ENCODE data around the gene AMHR2.

The AMHR2 gene

DNA sequence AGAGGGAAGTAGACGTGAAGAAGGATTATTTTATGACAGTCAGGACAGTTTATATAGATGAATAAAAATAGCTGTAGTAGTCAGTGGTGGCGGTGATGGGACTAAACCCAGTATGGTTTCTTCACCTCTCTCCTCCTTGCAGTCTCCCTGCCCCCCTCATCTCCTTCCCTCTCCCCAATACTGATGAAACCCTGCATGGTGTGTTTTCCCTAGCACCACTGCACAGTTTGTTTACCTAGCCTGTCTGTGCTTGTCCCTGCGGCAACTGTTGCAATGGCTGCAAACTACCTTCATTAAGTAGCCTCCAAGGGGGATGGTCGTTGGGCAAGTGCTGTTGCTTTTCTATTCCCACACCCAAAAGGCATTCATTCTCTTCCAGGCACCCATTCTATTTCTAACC lies 43.0 kb downstream of the AMHR2 start:
- no peak overlapping the region for H3K4me3 ChIP-seq (ENCODE audit: low read depth, low read length)
- TF ChIP-seq, protein P1, sequence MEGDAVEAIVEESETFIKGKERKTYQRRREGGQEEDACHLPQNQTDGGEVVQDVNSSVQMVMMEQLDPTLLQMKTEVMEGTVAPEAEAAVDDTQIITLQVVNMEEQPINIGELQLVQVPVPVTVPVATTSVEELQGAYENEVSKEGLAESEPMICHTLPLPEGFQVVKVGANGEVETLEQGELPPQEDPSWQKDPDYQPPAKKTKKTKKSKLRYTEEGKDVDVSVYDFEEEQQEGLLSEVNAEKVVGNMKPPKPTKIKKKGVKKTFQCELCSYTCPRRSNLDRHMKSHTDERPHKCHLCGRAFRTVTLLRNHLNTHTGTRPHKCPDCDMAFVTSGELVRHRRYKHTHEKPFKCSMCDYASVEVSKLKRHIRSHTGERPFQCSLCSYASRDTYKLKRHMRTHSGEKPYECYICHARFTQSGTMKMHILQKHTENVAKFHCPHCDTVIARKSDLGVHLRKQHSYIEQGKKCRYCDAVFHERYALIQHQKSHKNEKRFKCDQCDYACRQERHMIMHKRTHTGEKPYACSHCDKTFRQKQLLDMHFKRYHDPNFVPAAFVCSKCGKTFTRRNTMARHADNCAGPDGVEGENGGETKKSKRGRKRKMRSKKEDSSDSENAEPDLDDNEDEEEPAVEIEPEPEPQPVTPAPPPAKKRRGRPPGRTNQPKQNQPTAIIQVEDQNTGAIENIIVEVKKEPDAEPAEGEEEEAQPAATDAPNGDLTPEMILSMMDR (IDR thresholded peaks at IDR 0.05; ENCODE audit: insufficient read depth, low read depth, low read length, missing control alignments): no peak
- DNase-seq (ENCODE audit: low read depth): no peak

DNA sequence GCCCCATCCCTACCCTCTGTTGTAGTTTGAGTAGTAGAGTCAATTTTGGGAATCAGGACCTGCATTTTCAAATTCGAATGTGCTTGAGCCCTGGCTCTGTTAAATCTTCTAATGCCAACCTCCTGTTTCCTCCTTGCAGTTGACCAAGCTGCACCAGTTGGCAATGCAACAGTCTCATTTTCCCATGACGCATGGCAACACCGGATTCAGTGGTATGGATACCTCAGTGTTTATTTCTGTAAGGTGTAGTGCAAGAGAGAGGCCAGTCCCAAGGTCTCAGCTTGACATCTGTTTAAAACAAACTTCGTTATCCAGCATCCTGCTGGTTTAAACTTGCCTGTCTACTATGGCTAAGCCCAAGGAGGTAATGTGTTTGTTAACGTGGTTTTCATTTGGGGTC lies 43.4 kb downstream of the AMHR2 start:
- no peak for DNase-seq (ENCODE audit: low read depth)
- H3K4me3 ChIP-seq (ENCODE audit: low read depth, low read length): no peak overlapping the region
- TF ChIP-seq, protein P1 (IDR thresholded peaks at IDR 0.05; ENCODE audit: insufficient read depth, low read depth, low read length, missing control alignments): no peak

DNA sequence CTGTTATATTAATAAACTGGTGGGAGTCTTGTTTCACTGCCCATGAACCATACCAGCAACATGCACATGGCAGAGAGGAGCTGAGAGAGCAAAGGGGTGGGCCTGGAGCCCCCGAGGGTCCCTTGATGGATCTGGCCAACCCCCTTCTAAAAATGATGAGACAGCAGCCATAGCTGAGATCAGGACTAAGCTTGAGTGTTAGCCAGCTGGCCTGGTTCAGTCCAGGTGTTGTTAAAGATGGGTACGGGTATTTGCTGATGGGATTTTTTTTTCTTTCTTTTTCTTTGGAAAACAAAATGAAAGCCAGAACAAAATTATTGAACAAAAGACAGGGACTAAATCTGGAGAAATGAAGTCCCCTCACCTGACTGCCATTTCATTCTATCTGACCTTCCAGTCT lies 44.2 kb downstream of the AMHR2 start:
- TF ChIP-seq, protein P1 (IDR thresholded peaks at IDR 0.05; ENCODE audit: insufficient read depth, low read depth, low read length, missing control alignments): no peak
- no peak for DNase-seq (ENCODE audit: low read depth)
- H3K4me3 ChIP-seq (ENCODE audit: low read depth, low read length): no peak overlapping the region

DNA sequence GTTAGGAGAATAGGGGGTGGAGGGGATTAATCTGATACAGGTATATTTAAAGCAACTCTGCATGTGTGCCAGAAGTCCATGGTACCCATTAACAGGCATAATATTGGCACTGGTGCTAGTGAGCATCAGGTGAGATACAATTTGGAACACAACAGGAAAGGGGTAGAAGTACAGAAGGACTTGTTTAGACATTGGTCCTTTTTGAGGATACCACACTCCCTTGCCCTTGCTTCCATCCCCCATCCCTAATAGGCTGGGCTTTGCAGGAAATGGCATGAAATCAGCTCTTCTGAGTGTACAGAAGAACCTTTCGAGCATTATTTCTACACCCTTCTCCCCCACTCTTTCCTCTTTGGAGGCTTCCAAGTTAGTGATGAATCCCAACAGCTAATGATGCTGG lies 44.6 kb downstream of the AMHR2 start:
- TF ChIP-seq, protein P1 (IDR thresholded peaks at IDR 0.05; ENCODE audit: insufficient read depth, low read depth, low read length, missing control alignments): no peak
- no peak overlapping the region for H3K4me3 ChIP-seq (ENCODE audit: low read depth, low read length)
- DNase-seq (ENCODE audit: low read depth): no peak

DNA sequence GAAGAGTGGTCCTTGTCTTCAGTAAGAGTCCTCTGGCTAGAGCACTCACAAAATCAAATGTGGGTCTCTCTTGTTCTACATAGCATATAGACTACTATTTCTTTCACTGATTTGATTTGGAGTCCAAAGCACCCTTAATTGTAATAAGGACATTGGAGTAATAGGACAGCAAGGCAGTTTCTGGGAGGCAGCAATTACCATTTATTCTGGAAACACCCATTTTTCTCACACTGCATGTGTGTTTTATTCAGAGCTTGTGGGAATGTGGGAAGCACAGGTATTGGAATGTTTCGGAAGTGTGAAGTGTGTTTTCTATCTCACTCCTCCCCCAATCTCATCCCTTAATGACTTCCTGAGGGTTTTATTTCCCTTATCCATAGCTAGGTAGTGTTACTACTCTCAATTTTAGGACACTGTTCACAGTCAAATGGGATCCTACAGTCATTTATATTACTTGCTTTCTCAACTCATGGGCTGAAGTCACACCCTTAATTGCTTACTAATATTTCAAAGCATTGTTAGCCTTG lies 48.5 kb downstream of the AMHR2 start:
- no peak overlapping the region for H3K4me3 ChIP-seq (ENCODE audit: low read depth, low read length)
- TF ChIP-seq, protein P1 (IDR thresholded peaks at IDR 0.05; ENCODE audit: insufficient read depth, low read depth, low read length, missing control alignments): no peak
- no peak for DNase-seq (ENCODE audit: low read depth)

DNA sequence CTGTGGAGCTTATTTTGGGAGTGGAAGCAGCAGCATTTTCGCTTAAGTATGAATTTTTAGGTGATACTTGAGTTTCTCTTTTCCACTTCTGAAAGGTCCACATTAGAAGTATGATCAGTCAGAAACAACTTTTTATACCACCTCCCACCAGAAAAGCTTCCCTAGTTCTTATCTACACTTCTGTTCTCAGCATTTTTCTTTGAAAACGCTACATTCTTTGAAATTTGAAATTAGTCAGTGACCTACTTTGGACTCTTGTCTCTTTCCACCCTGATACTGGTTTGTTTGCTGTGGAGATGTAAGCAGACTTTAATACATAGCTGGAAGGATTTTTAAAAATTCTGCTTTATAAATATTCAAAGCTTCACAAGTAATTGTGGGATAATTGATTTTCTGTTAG lies 50.4 kb downstream of the AMHR2 start:
- no peak for DNase-seq (ENCODE audit: low read depth)
- no peak overlapping the region for H3K4me3 ChIP-seq (ENCODE audit: low read depth, low read length)
- TF ChIP-seq, protein P1 (IDR thresholded peaks at IDR 0.05; ENCODE audit: insufficient read depth, low read depth, low read length, missing control alignments): no peak

DNA sequence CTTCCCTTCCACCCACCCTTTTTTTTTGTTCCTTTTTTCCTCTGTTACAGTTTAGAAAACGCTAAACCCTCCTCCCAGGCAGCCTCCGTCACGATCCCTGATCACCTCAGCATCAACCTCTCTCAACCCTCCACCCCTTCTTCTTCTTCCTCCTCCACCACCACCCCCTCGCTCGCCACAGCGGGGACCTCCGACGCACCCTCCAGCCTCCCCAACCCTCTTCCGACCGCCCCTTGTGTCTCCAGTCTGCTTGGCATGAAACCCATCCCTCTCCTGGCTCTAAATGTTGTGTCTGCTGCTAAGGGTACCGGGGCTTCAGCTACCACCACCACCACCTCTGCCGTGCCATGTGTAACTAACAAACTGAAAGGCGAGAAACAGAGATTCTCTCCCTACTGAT lies 51.2 kb downstream of the AMHR2 start:
- TF ChIP-seq, protein P1 (IDR thresholded peaks at IDR 0.05; ENCODE audit: insufficient read depth, low read depth, low read length, missing control alignments): no peak
- no peak overlapping the region for H3K4me3 ChIP-seq (ENCODE audit: low read depth, low read length)
- DNase-seq (ENCODE audit: low read depth): no peak

Measured in GM12865 (cell line).